Measurements from ENCODE around the gene CRYGS.
"Not testable (repeated sequence)": the region's sequence is repeated elsewhere in the genome, so short reads cannot be mapped to it uniquely, and the experiment has no call there.

Gene CRYGS

GRCh38 chr3:186544281-186544680, at the start of gene CRYGS:
CRYGS (minus strand) TSS chr3:186544380; CDS start chr3:186544326, 54 bp downstream.
- DNase-seq = no peak

- DNase-seq = no peak
These were observed 49.7 kb upstream of the CRYGS start for GRCh38 chr3:186593862-186594261.

- no peak for DNase-seq
These were observed 48.5 kb upstream of the CRYGS start for GRCh38 chr3:186592682-186593081.

GRCh38 chr3:186590580-186591295, 46.6 kb upstream of the CRYGS start:
- DNase-seq = no peak

GRCh38 chr3:186589856-186590579, 45.8 kb upstream of the CRYGS start:
- no peak for DNase-seq

GRCh38 chr3:186589121-186589520, 44.9 kb upstream of the CRYGS start:
- no peak for DNase-seq

- DNase-seq = no peak
These were observed 44.5 kb upstream of the CRYGS start for GRCh38 chr3:186588632-186589031.

GRCh38 chr3:186587183-186587582, 43.0 kb upstream of the CRYGS start:
- no peak for DNase-seq

GRCh38 chr3:186586245-186586644, 42.1 kb upstream of the CRYGS start:
- DNase-seq = not testable (repeated sequence)

- DNase-seq = no peak
These were observed 39.7 kb upstream of the CRYGS start for GRCh38 chr3:186583831-186584230.

GRCh38 chr3:186582541-186582940, 38.4 kb upstream of the CRYGS start:
- DNase-seq = no peak

GRCh38 chr3:186580785-186581184, 36.6 kb upstream of the CRYGS start:
- no peak for DNase-seq

GRCh38 chr3:186577521-186577920, 33.3 kb upstream of the CRYGS start:
- DNase-seq = no peak

GRCh38 chr3:186571644-186572013, 27.4 kb upstream of the CRYGS start:
- no peak for DNase-seq

GRCh38 chr3:186570941-186571643, 26.9 kb upstream of the CRYGS start:
- no peak for DNase-seq

GRCh38 chr3:186570096-186570940, 26.1 kb upstream of the CRYGS start, which contains the start of gene DNAJB11:
DNAJB11 (plus strand) TSS chr3:186570720; CDS start chr3:186570898, 178 bp downstream.
- peak; percentile 96 for DNase-seq

- no peak for DNase-seq
These were observed 25.6 kb upstream of the CRYGS start for GRCh38 chr3:186569779-186570095.

GRCh38 chr3:186569361-186569760, 25.2 kb upstream of the CRYGS start:
- not testable (repeated sequence) for DNase-seq

GRCh38 chr3:186567072-186567921, 23.1 kb upstream of the CRYGS start, which contains the start of gene TBCCD1:
TBCCD1 (minus strand) TSS chr3:186567339; CDS start chr3:186564329, 3,010 bp downstream.
- DNase-seq = peak; percentile 75

GRCh38 chr3:186566772-186567071, 22.5 kb upstream of the CRYGS start:
- DNase-seq = no peak

GRCh38 chr3:186564586-186564985, 20.4 kb upstream of the CRYGS start:
- no peak for DNase-seq
